ENCODE data around the gene PAX1.

The PAX1 gene

DNA sequence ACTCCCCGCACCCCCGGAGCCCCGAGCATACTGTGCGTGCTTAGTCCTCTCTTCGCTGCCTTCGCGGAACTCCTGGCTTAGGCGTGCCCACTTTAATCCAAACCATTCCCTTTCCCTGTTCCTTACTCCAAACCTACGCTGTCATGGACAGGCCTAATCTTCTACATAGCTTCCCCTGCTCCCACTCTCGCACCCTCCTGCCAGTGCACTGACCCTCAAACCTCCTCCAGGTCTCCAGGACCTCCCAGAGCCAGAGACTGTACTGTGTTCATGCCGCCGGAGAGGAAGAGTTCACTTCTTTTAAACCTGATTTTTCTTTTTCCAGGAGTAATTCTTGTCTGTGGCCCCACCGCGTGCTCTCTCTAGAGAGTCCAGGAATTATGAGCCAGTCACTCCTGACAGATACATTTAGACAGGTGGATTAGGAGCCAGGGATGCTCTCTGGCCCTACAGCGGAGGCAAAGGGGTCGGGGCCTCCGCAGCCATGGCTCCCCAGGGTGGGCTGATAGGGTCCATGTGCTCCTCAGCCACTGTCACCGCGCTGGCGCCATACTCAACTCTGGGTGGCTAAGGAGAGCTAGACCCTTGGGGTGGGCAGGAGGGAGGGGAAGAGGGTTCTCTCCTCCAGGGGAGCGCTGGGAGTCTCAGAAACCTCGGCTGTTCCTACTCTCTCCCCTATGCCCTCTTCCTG, 1.6 kb upstream of the PAX1 start:
- DNase-seq (ENCODE audit: low read depth) = no peak

- no peak for DNase-seq (ENCODE audit: low read depth)
These were observed 767 bp upstream of the PAX1 start for GRCh38 chr20:21704408-21705385.

- no peak for DNase-seq (ENCODE audit: low read depth)
These were observed 1.1 kb downstream of the PAX1 start for GRCh38 chr20:21706261-21707195.

DNA sequence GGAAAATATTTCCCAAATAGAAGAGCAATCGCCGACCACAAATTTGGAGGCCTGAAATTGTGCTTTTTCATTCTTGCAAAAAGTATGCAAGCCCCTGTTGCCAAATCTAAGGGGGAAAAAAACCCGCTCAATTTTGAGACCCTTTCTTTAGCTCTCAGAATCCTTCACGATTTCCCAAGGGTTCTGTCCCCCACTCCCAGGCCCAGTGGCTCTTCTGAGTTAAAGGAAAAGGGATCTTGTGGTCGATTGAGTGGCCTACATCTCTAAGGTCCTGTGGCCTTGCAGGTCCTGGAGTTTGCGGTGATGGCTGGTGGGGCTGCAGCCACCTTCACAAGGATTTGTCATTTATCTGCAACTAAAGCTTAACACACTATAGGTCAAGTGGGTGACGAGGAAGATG, 1.8 kb downstream of the PAX1 start:
- no peak for DNase-seq (ENCODE audit: low read depth)

GRCh38 chr20:21707999-21708737, 2.7 kb downstream of the PAX1 start:
- no peak for DNase-seq (ENCODE audit: low read depth)

DNA sequence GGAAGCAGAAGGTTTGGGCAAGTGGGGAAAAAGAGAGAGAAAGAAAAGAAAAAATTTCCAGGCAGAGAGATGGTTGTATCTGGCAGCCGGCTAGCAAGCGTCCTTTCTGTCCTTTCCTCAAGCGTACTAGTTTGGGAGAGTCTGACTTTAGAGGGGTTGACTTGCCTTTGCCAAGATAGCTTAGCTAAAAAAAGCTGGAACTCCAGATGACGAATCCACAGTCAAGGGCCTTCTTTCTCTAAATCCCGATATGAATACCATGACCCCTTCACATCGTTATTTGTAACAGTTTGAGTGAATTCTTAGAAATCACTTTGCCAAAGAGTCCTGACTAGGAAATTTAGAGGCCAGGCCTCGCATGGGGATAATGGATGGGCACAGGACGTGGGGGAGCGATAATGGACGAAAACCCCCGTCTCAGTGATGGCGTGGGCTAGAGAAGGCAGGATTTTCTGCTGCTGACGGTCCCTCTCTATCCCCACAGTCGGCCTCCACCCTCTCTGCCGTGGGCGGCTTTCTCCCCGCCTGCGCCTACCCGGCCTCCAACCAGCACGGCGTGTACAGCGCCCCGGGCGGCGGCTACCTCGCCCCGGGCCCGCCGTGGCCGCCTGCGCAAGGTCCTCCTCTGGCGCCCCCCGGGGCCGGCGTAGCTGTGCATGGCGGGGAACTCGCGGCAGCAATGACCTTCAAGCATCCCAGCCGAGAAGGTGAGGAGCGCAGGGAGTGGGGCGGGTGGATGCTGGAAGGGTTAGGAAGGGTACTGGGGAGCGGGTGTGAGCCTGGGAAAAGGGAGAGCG, 3.5 kb downstream of the PAX1 start:
- DNase-seq (ENCODE audit: low read depth) = no peak

GRCh38 chr20:21709535-21709904, 4.1 kb downstream of the PAX1 start:
- DNase-seq (ENCODE audit: low read depth) = no peak

- no peak for DNase-seq (ENCODE audit: low read depth)
These were observed 4.9 kb downstream of the PAX1 start for GRCh38 chr20:21710341-21710740.

- DNase-seq (ENCODE audit: low read depth) = no peak
These were observed 5.5 kb downstream of the PAX1 start for GRCh38 chr20:21710863-21711431.

DNA sequence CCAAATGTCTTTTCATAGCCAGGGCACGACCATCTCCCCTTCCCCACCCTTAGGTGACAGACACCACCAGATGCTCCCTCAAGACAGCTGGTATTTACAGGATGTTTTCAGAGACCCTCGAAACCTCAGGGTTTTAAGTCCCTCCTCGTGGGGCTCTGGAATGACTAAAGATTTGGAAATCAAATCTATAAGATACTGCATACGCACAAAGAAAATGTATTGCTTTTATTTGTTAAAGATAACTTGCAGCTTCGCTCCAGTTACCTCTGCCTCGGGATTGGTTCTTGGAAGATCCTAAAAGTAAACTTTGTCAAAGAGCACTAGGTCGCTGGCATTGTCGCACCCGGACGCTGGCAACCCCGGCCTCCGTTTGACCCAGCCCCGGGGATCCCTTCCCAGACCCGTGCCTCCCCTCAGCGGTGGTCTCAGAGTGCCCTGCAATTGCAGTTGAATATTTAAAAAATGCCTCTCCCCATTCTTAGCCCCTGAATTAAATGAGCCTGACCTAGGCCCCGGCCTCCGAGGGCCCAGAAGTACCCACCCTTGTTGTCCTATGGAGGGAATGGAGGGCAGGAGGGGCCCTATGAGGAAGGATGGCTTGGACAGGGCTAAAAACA, 7.1 kb downstream of the PAX1 start:
- DNase-seq (ENCODE audit: low read depth) = no peak

DNA sequence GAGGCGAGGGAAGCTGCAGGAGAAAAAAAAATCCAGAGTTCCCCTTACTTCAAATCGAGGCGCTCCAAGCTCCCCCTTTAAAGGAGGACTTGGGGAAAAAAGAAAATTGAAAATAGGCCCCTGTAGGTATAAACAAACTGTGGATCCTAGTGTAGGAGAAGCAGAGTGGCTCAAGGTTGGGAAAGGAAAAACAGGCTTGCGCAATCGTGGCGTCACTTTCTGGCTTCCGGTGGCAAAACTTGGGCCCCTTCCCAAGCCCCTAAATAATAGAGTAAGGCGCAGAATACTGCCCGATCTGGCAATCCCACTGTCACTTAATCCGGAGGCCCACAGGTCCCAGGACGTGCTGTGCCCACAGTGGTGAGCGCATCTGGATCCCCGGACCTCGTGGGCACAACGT, 8.0 kb downstream of the PAX1 start:
- no peak for DNase-seq (ENCODE audit: low read depth)

- no peak for DNase-seq (ENCODE audit: low read depth)
These were observed 8.4 kb downstream of the PAX1 start for GRCh38 chr20:21713901-21714296.

DNA sequence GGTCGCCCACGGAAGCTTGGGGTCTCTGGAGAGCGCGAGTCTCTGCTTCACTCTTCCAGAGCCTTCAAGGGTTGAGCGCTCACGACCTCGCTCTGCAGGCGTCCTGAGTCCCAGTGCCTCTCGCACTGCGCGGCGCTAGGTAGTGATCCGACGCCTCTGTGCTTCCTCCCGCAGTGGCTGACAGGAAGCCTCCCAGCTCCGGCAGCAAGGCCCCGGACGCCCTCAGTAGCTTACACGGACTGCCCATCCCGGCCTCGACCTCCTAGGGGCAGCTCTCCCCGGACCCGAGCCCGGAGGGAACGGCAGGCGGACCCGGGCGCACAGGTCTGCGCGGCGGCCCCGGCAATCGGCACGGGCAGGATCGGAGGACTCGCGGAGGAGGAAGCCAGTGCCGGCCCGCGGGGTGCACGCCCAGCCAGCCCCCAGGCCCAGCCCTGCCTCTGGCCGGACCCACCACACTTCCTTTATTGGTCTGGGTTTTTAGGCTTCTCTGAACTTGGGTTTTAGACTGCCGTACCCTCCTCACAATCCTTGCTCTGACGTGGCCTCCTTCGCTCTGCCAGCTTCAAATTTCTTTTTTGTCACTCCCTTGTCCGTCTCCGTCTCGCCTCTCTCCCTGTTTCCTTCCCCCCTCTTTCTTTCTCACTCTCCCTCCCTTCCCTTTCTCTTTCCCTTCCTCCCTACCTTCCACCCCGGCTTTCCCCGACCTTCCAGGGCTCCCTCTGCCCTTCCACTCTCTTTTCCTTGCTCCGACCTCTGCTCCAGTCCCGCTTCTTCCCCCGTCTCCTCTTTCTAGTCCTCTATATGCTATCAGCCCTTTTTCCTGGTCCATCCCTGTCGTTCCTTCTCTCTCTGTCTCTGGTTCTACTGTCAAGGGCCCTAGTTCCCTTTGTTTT, 9.1 kb downstream of the PAX1 start:
- no peak for DNase-seq (ENCODE audit: low read depth)

GRCh38 chr20:21715193-21715881, 9.9 kb downstream of the PAX1 start:
- DNase-seq (ENCODE audit: low read depth) = no peak

GRCh38 chr20:21719592-21720214, 14.2 kb downstream of the PAX1 start:
- peak; percentile 38 for DNase-seq (ENCODE audit: low read depth)

- no peak for DNase-seq (ENCODE audit: low read depth)
These were observed 20.4 kb downstream of the PAX1 start for GRCh38 chr20:21725892-21726291.

- DNase-seq (ENCODE audit: low read depth) = no peak
These were observed 23.9 kb downstream of the PAX1 start for GRCh38 chr20:21729316-21729715.

GRCh38 chr20:21739161-21739560, 33.7 kb downstream of the PAX1 start:
- DNase-seq (ENCODE audit: low read depth) = no peak
